ENCODE measurements around the gene EXOC2.
"Not testable (repeated sequence)": the region's sequence is repeated elsewhere in the genome, so short reads cannot be mapped to it uniquely, and the experiment has no call there.

Gene EXOC2

DNA sequence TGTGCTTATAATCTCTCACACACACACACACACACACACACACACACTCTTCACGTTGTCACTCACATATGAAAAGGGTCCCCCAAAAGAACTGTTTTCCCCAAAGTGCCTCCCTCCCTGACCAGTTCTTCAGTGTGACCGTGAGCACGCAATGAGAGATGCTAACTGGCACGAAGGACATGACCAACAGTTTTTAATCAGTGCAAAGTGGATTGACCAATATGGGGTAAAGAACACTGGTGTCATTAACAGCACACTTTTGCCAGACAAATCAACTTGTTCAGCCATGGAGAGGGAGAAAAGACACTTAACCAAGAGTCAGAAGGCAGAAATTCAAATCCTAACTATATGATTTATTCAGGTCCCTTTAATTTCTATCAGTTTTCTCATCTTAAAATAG is 15.0 kb downstream of the EXOC2 start:
- no peak for DNase-seq

DNA sequence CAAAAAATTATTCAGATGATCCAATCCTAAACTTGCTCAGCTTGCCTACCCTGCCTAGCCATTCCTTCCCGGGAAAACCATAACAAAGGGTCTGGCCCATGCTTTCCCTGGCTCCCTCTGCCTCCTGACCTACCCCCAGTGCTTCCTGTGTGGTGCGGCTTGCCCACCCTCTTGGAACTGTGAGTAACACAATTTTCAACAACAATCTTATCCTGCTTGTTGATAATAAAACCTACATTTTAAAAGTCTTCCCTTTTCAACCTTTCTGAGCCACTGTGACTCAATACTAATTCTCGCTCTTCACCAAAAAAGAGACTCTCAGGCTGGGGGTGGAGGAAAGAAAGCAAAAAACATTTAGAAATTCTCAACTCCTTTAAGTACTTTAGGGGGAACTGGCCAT is 18.0 kb downstream of the EXOC2 start:
- DNase-seq, result no peak

- DNase-seq, result no peak
Measured at GRCh38 chr6:674406-674805, 18.5 kb downstream of the EXOC2 start.

- DNase-seq, result no peak
Measured at GRCh38 chr6:667253-667927, 25.5 kb downstream of the EXOC2 start.

GRCh38 chr6:665403-666267 is 27.3 kb downstream of the EXOC2 start:
- no peak for DNase-seq

- DNase-seq, result not testable (repeated sequence)
Measured at GRCh38 chr6:663788-664187, 29.2 kb downstream of the EXOC2 start.

GRCh38 chr6:659716-660581 is 33.0 kb downstream of the EXOC2 start:
- DNase-seq, result no peak

GRCh38 chr6:658244-658643 is 34.7 kb downstream of the EXOC2 start:
- DNase-seq, result no peak

- DNase-seq, result no peak
Measured at GRCh38 chr6:657743-658142, 35.2 kb downstream of the EXOC2 start.

DNA sequence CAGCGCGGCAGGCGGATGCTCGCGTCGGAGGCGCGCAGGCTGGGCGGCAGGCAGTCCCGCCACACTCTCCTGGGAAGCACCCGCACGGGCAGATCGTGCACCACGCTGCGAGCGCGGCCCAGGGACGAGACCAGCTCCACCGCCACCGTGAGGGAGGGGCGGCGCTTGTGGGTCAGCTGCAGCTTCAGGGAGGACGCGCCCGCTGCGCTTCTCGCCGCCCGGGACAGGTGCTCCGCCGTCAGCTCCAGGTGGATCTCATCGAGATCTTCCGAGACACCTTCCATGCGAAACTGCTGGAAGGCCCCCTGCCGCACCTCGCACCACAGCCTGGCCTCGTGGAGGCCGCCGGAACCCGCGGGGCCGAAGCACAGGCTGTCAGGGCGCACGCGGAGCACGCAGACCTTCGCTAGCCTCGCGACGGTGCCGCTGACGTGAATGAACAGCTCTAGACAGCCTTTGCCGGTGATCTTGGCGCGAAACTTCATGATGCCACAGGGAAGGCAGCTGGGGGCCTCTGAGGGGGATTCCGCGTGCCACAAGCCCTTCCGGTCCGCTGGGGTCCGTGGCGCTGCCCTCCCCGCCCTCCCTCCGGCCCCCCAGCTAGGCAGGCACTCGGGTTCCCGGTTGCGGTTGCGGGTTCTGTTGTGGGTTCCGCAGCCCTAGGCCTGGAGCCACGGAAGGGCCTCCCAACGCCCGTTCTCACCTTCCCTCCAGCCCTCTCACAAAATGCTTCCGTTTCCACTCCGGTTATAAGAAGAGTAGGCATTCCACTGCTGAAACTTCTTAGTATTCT is 36.3 kb downstream of the EXOC2 start, which contains the start of gene HUS1B:
TSS of gene HUS1B (minus strand) at position 641 of the 793 bp plus-strand sequence. CDS start at position 485, 156 bp downstream.
- DNase-seq, result no peak

GRCh38 chr6:654136-654535 is 38.8 kb downstream of the EXOC2 start:
- DNase-seq, result no peak

DNA sequence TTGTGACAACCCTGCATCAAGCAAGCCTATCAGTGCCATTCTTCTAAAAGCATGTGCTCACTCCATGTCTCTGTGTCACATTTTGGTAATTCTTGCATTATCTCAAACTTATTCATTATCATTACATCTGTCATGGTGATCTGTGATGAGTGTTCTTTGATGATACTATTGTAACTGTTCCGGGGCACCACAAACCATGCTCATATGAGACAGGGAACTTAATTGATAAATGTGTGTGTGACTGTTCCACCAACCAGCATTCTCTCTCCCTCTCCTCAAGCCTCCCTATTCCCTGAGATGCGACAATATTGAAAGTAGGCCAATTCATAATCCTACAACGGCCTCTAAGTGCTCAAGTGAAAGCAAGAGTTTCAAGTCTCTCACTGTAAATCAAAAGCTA is 40.1 kb downstream of the EXOC2 start:
- DNase-seq, result no peak

GRCh38 chr6:650098-650497 is 42.8 kb downstream of the EXOC2 start:
- DNase-seq, result no peak

DNA sequence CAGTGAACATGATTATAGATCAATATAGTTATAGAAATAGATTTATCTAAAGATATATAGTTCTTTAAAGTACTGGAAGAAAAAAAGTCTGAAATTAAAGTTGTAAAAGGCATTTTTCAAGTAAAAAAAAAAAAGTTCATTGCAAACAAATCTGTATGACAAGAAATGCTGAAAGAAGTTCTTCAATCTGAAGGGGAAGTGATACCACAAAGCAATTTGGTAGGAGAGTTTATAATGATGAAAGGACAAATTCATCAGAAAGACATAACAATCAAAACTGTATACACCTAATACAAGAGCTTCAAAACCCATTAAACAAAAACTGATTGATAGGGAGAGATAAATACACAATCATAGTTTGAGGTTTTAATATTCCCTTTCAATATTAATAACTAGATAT is 50.1 kb downstream of the EXOC2 start:
- DNase-seq, result no peak

- DNase-seq, result no peak
Measured at GRCh38 chr6:641225-641985, 51.5 kb downstream of the EXOC2 start.

DNA sequence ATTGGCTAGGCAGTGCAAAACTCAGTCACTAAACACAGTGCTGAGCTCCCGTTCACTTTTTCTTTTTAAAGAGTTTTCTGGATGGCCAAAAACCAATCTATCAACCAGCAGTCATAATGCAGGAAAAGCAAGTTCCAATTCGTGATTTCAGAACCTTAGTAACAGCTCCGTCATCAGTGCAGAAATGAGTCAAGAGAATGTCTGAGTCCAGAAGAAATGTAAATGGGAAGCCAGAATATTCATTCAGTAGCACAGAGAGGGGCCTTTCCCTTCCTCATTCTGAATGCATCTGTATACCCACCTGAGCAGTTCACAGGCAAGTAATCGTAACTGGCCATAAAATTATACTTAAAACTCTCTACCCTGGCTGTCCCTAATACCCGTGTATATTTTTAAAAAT is 56.5 kb downstream of the EXOC2 start:
- no peak for DNase-seq

DNA sequence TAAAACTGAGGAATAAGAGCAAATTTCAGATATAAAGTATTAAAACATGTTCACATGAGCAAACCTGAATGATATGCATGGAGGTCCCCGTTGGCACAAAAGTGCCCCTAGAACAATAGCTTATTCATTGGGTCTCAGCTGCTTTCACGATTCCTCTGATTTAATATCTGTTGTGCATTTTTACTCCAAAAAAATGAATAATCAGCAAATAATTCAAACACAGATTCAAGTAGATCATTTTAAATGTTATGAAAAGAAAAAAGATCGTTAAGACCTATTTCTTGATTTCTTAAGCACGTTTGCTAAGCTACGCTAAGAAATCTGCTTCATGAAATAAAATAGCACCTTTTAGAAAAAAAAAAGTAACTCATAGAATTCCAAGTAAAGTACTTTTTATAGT is 57.7 kb downstream of the EXOC2 start:
- DNase-seq, result no peak

GRCh38 chr6:633611-634010 is 59.3 kb downstream of the EXOC2 start:
- DNase-seq, result no peak

DNA sequence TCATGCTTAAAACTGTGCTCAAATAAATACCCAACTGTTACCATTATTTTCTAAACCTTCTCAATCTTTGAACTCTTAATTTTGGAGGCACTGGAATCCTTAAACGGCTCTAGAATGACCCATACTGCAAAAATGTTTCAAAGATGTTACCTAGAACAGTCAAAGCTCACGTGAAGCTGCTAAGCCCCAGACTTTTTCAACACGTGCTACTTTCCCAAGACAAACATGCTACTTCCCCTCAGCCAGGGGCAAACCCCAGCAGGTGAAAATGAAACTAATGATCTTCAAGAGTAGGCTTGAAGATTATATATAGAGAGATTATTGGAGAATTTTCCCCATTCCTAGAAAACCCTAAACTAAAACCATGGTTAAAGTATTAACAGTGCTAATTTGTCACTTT is 64.2 kb downstream of the EXOC2 start:
- DNase-seq, result no peak

DNA sequence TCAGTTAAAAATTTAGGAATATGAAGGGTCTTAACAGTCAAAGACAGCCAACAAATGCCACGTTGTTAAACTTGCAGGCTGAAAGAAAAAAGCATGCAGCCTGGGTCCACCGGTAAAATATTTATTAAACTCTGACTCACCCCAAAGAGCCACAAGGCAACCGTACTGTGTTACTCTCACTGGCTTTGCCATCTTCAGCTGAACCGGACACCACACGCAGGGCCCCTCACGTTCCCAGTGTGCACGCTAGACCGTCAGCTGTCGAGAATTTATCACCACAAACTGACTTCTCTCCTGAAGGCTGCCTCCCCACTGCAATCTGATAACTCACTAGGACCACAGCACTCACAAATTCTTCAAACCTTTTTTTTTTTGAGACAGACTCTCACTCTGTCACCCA is 66.7 kb downstream of the EXOC2 start:
- DNase-seq, result no peak

DNA sequence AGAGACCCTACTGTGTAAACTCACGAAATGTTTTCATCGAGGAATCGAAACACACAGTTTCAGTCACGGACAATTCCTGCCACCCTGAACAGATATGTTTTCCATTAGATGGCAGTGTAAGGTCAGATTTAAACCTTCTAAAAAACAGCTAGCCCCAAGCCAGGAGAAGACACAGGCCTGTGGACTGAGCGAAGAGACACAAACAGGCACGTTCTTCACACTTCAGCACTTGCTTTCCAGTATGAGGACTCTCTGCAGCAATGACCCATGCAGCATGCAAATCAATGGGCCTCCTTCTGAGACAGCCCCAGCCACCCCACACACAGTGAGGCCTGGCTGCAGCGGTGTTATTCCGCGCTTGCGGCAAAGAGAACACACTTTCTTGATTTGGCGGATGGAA is 68.0 kb downstream of the EXOC2 start:
- DNase-seq, result no peak

DNA sequence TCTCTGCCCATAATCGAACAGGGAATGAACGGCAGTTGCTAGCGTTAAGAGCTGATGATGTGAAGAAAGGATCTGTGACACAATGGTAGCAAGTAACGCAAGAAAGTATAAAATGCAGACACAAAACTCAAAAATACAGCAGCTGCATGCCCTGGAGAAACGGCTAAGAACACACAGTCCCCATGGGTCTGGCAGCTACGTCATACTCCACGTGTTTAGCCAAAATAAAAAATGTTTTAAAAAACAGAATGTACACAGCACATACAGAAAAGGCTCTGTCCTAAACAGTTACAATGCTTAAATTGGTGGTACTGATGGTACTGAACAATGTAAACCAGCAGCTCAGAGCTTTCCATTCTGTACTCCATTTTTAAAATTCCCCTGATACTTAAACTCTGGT is 70.5 kb downstream of the EXOC2 start:
- DNase-seq, result no peak

Data from NCI-H2227 treated with DMSO at 0.1 percent for 48 hours (cell line).